Gastroesophageal sphincter (tissue), 4 donors: ENCODE measurements around the gene COBLL1. TPM values are rescaled to one million over a fixed set of nuclear protein-coding genes. Genes with fewer than 3 reads are reported as not detected.

ENCODE experiments used
- ATAC-seq: fragments of 150-250 bp; one replicate; pipeline ENCODE4 v1.9.1; 2016; ENCODE audit warnings: mild to moderate bottlenecking, moderate library complexity
- H3K27ac ChIP-seq, 4 donors: fragments of 200-600 bp; sonication (generic) in 3 of 4; 1 replicate in 3 of 4; 2 replicates in 1 of 4; pipeline ENCODE4 v1.5.1; 2016 to 2019
- H3K27me3 ChIP-seq: fragments of 200-600 bp; sonication (generic); one replicate; pipeline ENCODE4 v1.5.1; 2019
- H3K36me3 ChIP-seq, 2 donors: fragments of 200-600 bp; sonication (generic); one replicate each; pipeline ENCODE4 v1.5.1; 2019; ENCODE audit warnings: control low read depth in 1 of 2
- H3K4me1 ChIP-seq, 3 donors: fragments of 200-600 bp; sonication (generic); 1 replicate in 2 of 3; 2 replicates in 1 of 3; pipeline ENCODE4 v1.5.1; 2016 to 2019; ENCODE audit warnings: control low read depth in 2 of 3
- H3K4me3 ChIP-seq, 2 donors: fragments of 200-600 bp; sonication (generic); one replicate each; pipeline ENCODE4 v1.5.1; 2019; ENCODE audit warnings: mild to moderate bottlenecking in 1 of 2, moderate library complexity in 1 of 2
- H3K9me3 ChIP-seq, 3 donors: fragments of 200-600 bp; sonication (generic); one replicate each; pipeline ENCODE4 v1.5.1; 2017 to 2019; ENCODE audit warnings: control low read depth in 2 of 3
- EP300 ChIP-seq: sonication (generic); formaldehyde crosslinking; IDR thresholded peaks from one replicate; pipeline ENCODE4 v1.6.1; 2017; ENCODE audit warnings: antibody characterized with exemption, mild to moderate bottlenecking
- POLR2A ChIP-seq, 2 donors: fragments of 450-650 bp; IDR thresholded peaks; one replicate each; pipeline ENCODE4 v1.6.1; 2017; ENCODE audit warnings: antibody characterized with exemption in 2 of 2, mild to moderate bottlenecking in 2 of 2, moderate library complexity in 1 of 2
- POLR2AphosphoS5 ChIP-seq: sonication (generic); formaldehyde crosslinking; IDR thresholded peaks from one replicate; pipeline ENCODE4 v1.6.1; 2017; ENCODE audit warnings: antibody characterized with exemption
- WGBS, 2 donors: methylation state at CpG; one replicate each; pipeline ENCODE4 v1.1.5; 2018; ENCODE audit warnings: low coverage in 1 of 2; 5-methylcytosine and 5-hydroxymethylcytosine counted together
- total RNA-seq, 4 donors: library from RNA; depleted of rRNA; stranded (reverse); fragments of >200 nt; gene quantifications; one replicate each; pipeline ENCODE4 v1.1.0, GENCODE V29; 2016
- TF ChIP-seq, protein P1 (sequence below), 4 experiments: fragments of 200-600 bp in 2 of 4; fragments of 450-650 bp in 2 of 4; sonication (generic) in 1 of 4; IDR thresholded peaks; one replicate each; pipeline ENCODE4 v1.5.1; 2017 to 2019; ENCODE audit warnings: antibody characterized with exemption in 4 of 4, mild to moderate bottlenecking in 2 of 4, moderate library complexity in 2 of 4

COBLL1 gene
- total RNA-seq, 4 donors from 2014 or later = 25.7 to 71.6 (median 56.6) TPM

DNA sequence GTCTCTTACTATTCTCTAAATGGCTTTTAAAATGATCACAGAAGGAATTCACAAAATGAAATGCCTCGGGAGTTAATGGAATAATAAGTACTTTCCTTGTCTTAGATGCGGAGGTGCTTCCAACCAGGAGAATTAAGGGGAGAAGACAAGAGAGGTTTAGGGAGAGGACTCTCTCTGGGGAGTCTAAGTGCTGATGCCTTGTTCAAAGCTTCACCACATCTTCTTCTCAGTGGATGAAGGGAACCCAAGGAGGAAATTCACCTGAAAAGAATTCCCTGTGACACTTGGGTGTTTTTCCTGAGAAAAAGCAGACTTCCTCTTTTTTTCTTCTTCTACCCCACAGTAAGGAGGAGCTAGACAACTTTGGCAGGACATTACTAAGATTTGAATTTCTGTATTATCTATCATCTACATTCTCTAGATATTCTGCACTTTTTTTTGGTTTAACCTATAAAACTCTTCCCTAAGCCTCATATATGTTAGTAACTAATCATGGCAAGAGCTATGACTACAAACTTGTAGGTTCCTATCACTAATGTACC, 150.2 kb downstream of the COBLL1 start:
- peak overlapping the region in 2 of 4 donors; percentile 29 to 57 for H3K27ac ChIP-seq
- H3K9me3 ChIP-seq = no peaks in the 10 kb centered on the region
- H3K4me3 ChIP-seq = no peak overlapping the region
- H3K36me3 ChIP-seq = peaks cover 0 to 46% of the 10 kb centered on the region in 2 donors
- no peak for ATAC-seq
- no peaks in the 10 kb centered on the region for H3K27me3 ChIP-seq
- 38% methylated on average over 2 of the region's 2 CpGs; no CpG with 5 or more reads in 1 of the 2 donors for WGBS, 2 donors
- TF ChIP-seq POLR2A (IDR thresholded peaks at IDR 0.05) = no peak
- no peak for TF ChIP-seq EP300
- no peak for TF ChIP-seq POLR2AphosphoS5
- peaks cover 0 to 51% (median 8%) of the 10 kb centered on the region in 3 donors for H3K4me1 ChIP-seq

DNA sequence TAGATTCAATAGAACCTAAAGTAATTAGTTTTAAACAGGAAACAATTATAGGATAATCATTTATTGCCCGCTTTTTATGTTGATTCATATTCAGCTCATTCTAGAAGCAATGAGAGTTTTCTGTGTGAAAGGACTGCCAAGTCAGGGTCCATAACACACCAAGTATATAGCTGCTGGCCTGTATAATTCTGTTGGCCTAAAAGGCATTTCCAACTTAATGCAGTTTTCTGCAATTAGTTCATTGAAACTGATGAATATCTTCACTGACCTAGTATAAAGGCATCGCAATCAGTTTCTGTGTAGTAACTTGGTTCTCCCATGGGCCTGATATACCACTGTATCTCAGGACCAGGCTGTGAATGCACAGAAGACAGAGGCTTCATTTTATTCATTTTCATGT, 151.3 kb downstream of the COBLL1 start:
- 90 to 93% methylated on average over 1 to 2 of the region's 2 CpGs for WGBS, 2 donors
- H3K9me3 ChIP-seq = no peaks in the 10 kb centered on the region
- H3K27ac ChIP-seq = no peak overlapping the region
- no peaks in the 10 kb centered on the region for H3K27me3 ChIP-seq
- H3K4me1 ChIP-seq = peaks cover 0 to 45% (median 8%) of the 10 kb centered on the region in 3 donors
- peaks cover 0 to 49% of the 10 kb centered on the region in 2 donors for H3K36me3 ChIP-seq
- TF ChIP-seq, protein P1, sequence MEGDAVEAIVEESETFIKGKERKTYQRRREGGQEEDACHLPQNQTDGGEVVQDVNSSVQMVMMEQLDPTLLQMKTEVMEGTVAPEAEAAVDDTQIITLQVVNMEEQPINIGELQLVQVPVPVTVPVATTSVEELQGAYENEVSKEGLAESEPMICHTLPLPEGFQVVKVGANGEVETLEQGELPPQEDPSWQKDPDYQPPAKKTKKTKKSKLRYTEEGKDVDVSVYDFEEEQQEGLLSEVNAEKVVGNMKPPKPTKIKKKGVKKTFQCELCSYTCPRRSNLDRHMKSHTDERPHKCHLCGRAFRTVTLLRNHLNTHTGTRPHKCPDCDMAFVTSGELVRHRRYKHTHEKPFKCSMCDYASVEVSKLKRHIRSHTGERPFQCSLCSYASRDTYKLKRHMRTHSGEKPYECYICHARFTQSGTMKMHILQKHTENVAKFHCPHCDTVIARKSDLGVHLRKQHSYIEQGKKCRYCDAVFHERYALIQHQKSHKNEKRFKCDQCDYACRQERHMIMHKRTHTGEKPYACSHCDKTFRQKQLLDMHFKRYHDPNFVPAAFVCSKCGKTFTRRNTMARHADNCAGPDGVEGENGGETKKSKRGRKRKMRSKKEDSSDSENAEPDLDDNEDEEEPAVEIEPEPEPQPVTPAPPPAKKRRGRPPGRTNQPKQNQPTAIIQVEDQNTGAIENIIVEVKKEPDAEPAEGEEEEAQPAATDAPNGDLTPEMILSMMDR (IDR thresholded peaks at IDR 0.05) = no peak
- TF ChIP-seq POLR2AphosphoS5 (no peak), POLR2A (IDR thresholded peaks at IDR 0.05) (no peak), EP300 (no peak)
- H3K4me3 ChIP-seq = no peak overlapping the region
- ATAC-seq = no peak

DNA sequence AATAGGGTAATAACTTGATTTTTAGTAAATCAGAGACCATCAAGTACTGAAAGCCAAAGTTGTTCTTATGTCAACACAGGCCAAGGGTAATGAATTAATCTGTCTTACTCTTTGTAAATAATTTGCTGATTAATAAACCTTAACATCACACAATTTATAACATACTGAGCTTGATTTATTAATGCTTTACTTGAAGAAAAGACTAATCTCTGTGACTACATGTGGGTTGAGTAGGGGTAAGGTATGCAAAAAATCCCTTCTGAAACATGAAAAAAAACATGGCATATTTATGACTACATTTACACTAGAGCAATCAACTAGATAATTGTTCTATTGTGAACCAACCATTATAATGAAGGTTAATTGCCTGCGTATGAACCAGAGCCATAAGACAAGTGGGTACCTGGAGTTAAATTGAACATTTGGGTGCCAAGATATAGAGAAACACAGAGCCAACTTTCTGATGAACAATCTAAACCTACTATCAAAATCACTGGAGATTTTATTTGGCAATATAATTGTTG, 152.7 kb downstream of the COBLL1 start:
- 50 to 78% methylated on average over 1 of the region's 1 CpG for WGBS, 2 donors
- H3K27me3 ChIP-seq = no peaks in the 10 kb centered on the region
- TF ChIP-seq POLR2AphosphoS5 = no peak
- TF ChIP-seq, protein P1 (IDR thresholded peaks at IDR 0.05) = no peak
- no peak for TF ChIP-seq EP300
- TF ChIP-seq POLR2A (IDR thresholded peaks at IDR 0.05) = no peak
- peaks cover 0 to 35% (median 4%) of the 10 kb centered on the region in 3 donors for H3K4me1 ChIP-seq
- peaks cover 0 to 40% of the 10 kb centered on the region in 2 donors for H3K36me3 ChIP-seq
- H3K9me3 ChIP-seq = no peaks in the 10 kb centered on the region
- H3K4me3 ChIP-seq = no peak overlapping the region
- no peak overlapping the region for H3K27ac ChIP-seq
- no peak for ATAC-seq

DNA sequence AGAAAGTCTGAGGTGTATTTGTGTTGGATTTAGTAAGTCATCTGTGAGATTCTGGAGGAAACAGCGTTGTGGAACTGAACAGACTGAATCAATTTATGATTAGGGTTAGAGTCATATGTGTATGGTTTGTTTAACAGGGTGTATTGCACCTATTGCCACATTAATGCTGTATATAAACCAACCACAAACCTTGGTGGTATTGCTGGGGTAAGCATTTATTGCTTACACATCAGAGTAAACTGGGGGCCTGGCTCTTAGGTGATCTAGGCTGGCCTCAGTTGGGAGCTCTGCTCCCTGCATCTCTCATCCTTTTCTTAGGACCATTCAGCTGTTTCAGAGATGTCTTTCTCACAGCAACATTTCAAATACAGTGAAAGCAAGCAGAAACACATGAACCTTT, 160.6 kb downstream of the COBLL1 start:
- H3K27ac ChIP-seq = no peak overlapping the region
- no peaks in the 10 kb centered on the region for H3K4me1 ChIP-seq
- no peaks in the 10 kb centered on the region for H3K27me3 ChIP-seq
- peaks cover 0 to 27% of the 10 kb centered on the region in 2 donors for H3K36me3 ChIP-seq
- H3K4me3 ChIP-seq = no peak overlapping the region
- no peak for TF ChIP-seq POLR2A (IDR thresholded peaks at IDR 0.05)
- TF ChIP-seq, protein P1 (IDR thresholded peaks at IDR 0.05) = no peak
- no peak for TF ChIP-seq EP300
- no peak for TF ChIP-seq POLR2AphosphoS5
- peaks cover 0 to 5% (median 0%) of the 10 kb centered on the region in 3 donors for H3K9me3 ChIP-seq
- ATAC-seq = no peak
- WGBS, 2 donors = 89 to 100% methylated on average over 1 of the region's 1 CpG

DNA sequence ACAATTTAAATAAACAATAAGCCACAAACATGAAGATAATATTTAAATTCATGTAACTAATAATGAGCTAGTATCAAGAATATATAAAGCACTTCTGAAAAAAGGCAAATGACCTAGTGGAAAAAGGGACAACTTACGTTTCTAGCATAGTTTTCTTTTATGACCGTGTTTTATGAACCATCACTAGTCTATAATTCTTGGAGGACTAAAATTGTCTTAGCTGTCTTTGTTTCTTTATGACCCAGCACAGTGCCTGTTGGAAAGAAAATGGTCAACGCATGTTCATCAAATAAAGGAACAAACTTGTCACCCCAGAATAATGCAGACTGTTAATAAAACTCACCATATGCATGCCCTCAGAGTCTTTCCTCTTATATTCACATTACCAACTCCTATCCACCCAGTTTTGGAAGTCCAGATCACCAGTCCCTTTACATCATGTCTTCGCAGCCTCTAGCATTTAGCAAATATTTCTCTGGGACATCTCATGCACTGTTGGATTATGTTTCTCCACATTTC, 162.9 kb downstream of the COBLL1 start:
- no peak overlapping the region for H3K27ac ChIP-seq
- no peaks in the 10 kb centered on the region for H3K27me3 ChIP-seq
- no peaks in the 10 kb centered on the region for H3K4me1 ChIP-seq
- ATAC-seq = no peak
- peaks cover 0 to 25% of the 10 kb centered on the region in 2 donors for H3K36me3 ChIP-seq
- peaks cover 0 to 5% (median 0%) of the 10 kb centered on the region in 3 donors for H3K9me3 ChIP-seq
- WGBS, 2 donors = 93 to 97% methylated on average over 4 of the region's 4 CpGs
- no peak overlapping the region for H3K4me3 ChIP-seq
- TF ChIP-seq POLR2AphosphoS5 (no peak), EP300 (no peak), POLR2A (IDR thresholded peaks at IDR 0.05) (no peak)
- TF ChIP-seq, protein P1 (IDR thresholded peaks at IDR 0.05) = no peak
